ENCODE results near the gene NR1D1. TPM values are rescaled to one million over a fixed set of nuclear protein-coding genes. Genes with fewer than 3 reads are reported as not detected.

Gene NR1D1
- total and polyA plus RNA-seq, 2 of the 13 experiments (the other 11 are each of a cell fraction or from before 2014, with no cell fraction given), result 2.1 to 2.7 TPM

DNA sequence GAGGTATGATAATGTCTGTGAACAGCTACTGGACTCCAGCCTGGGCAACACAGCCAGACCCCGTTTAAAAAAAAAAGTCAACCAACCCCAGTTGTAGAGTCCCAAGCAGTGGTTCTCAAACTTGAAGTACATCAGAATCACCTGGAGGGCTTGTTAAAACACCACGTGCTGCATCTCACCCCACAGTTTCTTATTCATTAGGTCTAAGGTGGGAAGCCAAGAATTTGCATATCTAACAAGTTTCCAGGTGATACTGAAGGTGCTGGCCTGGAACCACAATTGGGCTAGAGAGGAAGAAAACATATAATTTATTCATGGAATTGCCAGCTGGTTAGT is 14.7 kb upstream of the NR1D1 start (continued):
- TF ChIP-seq, protein P1, sequence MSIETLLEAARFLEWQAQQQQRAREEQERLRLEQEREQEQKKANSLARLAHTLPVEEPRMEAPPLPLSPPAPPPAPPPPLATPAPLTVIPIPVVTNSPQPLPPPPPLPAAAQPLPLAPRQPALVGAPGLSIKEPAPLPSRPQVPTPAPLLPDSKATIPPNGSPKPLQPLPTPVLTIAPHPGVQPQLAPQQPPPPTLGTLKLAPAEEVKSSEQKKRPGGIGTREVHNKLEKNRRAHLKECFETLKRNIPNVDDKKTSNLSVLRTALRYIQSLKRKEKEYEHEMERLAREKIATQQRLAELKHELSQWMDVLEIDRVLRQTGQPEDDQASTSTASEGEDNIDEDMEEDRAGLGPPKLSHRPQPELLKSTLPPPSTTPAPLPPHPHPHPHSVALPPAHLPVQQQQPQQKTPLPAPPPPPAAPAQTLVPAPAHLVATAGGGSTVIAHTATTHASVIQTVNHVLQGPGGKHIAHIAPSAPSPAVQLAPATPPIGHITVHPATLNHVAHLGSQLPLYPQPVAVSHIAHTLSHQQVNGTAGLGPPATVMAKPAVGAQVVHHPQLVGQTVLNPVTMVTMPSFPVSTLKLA (IDR thresholded peaks at IDR 0.05), result no peak
- TF ChIP-seq ZNF121 (CRISPR knock-in tag; IDR thresholded peaks at IDR 0.05) (peak; percentile 100), SRSF4 (IDR thresholded peaks at IDR 0.05; ENCODE audit: low read depth, low read length, poor library complexity, severe bottlenecking) (no peak), ZNF501 (CRISPR knock-in tag; IDR thresholded peaks at IDR 0.05) (no peak), SETDB1 (CRISPR knock-in tag; IDR thresholded peaks at IDR 0.05; ENCODE audit: borderline replicate concordance) (no peak), XRCC5 (optimal IDR thresholded peaks at IDR 0.05; ENCODE audit: low read length) (no peak), KMT2B (CRISPR knock-in tag; IDR thresholded peaks at IDR 0.05) (no peak), ZNF766 (CRISPR knock-in tag; IDR thresholded peaks at IDR 0.05; ENCODE audit: borderline replicate concordance) (no peak), ZFX (CRISPR knock-in tag; IDR thresholded peaks at IDR 0.05; ENCODE audit: low read depth) (no peak), FOXJ3 (CRISPR knock-in tag; IDR thresholded peaks at IDR 0.05; ENCODE audit: borderline replicate concordance) (0 out of 2 replicates have a peak, but pooled peaks have one; percentile 8), PCBP2 (optimal IDR thresholded peaks at IDR 0.05; ENCODE audit: low read depth, low read length, poor library complexity, severe bottlenecking) (no peak)
- TF ChIP-seq, protein P2, sequence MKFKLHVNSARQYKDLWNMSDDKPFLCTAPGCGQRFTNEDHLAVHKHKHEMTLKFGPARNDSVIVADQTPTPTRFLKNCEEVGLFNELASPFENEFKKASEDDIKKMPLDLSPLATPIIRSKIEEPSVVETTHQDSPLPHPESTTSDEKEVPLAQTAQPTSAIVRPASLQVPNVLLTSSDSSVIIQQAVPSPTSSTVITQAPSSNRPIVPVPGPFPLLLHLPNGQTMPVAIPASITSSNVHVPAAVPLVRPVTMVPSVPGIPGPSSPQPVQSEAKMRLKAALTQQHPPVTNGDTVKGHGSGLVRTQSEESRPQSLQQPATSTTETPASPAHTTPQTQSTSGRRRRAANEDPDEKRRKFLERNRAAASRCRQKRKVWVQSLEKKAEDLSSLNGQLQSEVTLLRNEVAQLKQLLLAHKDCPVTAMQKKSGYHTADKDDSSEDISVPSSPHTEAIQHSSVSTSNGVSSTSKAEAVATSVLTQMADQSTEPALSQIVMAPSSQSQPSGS (CRISPR knock-in tag; IDR thresholded peaks at IDR 0.05), result no peak
- TF ChIP-seq, protein P3, sequence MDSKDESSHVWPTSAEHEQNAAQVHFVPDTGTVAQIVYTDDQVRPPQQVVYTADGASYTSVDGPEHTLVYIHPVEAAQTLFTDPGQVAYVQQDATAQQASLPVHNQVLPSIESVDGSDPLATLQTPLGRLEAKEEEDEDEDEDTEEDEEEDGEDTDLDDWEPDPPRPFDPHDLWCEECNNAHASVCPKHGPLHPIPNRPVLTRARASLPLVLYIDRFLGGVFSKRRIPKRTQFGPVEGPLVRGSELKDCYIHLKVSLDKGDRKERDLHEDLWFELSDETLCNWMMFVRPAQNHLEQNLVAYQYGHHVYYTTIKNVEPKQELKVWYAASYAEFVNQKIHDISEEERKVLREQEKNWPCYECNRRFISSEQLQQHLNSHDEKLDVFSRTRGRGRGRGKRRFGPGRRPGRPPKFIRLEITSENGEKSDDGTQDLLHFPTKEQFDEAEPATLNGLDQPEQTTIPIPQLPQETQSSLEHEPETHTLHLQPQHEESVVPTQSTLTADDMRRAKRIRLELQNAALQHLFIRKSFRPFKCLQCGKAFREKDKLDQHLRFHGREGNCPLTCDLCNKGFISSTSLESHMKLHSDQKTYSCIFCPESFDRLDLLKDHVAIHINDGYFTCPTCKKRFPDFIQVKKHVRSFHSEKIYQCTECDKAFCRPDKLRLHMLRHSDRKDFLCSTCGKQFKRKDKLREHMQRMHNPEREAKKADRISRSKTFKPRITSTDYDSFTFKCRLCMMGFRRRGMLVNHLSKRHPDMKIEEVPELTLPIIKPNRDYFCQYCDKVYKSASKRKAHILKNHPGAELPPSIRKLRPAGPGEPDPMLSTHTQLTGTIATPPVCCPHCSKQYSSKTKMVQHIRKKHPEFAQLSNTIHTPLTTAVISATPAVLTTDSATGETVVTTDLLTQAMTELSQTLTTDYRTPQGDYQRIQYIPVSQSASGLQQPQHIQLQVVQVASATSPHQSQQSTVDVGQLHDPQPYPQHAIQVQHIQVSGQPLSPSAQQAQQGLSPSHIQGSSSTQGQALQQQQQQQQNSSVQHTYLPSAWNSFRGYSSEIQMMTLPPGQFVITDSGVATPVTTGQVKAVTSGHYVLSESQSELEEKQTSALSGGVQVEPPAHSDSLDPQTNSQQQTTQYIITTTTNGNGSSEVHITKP (CRISPR knock-in tag; IDR thresholded peaks at IDR 0.05; ENCODE audit: low read depth), result no peak
- TF ChIP-seq, protein P4, sequence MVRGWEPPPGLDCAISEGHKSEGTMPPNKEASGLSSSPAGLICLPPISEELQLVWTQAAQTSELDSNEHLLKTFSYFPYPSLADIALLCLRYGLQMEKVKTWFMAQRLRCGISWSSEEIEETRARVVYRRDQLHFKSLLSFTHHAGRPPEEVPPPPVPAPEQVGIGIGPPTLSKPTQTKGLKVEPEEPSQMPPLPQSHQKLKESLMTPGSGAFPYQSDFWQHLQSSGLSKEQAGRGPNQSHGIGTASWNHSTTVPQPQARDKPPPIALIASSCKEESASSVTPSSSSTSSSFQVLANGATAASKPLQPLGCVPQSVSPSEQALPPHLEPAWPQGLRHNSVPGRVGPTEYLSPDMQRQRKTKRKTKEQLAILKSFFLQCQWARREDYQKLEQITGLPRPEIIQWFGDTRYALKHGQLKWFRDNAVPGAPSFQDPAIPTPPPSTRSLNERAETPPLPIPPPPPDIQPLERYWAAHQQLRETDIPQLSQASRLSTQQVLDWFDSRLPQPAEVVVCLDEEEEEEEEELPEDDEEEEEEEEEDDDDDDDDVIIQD (CRISPR knock-in tag; IDR thresholded peaks at IDR 0.05; ENCODE audit: low read depth), result no peak
- TF ChIP-seq, protein P5, sequence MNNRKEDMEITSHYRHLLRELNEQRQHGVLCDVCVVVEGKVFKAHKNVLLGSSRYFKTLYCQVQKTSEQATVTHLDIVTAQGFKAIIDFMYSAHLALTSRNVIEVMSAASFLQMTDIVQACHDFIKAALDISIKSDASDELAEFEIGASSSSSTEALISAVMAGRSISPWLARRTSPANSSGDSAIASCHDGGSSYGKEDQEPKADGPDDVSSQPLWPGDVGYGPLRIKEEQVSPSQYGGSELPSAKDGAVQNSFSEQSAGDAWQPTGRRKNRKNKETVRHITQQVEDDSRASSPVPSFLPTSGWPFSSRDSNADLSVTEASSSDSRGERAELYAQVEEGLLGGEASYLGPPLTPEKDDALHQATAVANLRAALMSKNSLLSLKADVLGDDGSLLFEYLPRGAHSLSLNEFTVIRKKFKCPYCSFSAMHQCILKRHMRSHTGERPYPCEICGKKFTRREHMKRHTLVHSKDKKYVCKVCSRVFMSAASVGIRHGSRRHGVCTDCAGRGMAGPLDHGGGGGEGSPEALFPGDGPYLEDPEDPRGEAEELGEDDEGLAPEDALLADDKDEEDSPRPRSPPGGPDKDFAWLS (CRISPR knock-in tag; IDR thresholded peaks at IDR 0.05; ENCODE audit: borderline replicate concordance), result no peak
- TF ChIP-seq, protein P6, sequence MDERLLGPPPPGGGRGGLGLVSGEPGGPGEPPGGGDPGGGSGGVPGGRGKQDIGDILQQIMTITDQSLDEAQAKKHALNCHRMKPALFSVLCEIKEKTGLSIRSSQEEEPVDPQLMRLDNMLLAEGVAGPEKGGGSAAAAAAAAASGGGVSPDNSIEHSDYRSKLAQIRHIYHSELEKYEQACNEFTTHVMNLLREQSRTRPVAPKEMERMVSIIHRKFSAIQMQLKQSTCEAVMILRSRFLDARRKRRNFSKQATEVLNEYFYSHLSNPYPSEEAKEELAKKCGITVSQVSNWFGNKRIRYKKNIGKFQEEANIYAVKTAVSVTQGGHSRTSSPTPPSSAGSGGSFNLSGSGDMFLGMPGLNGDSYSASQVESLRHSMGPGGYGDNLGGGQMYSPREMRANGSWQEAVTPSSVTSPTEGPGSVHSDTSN (CRISPR knock-in tag; IDR thresholded peaks at IDR 0.05), result no peak
- TF ChIP-seq, protein P7, sequence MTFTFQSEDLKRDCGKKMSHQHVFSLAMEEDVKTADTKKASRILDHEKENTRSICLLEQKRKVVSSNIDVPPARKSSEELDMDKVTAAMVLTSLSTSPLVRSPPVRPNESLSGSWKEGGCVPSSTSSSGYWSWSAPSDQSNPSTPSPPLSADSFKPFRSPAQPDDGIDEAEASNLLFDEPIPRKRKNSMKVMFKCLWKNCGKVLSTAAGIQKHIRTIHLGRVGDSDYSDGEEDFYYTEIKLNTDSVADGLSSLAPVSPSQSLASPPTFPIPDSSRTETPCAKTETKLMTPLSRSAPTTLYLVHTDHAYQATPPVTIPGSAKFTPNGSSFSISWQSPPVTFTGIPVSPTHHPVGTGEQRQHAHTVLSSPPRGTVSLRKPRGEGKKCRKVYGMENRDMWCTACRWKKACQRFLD (CRISPR knock-in tag; IDR thresholded peaks at IDR 0.05; ENCODE audit: borderline replicate concordance), result no peak
